ENCODE data around the gene UNC45A. TPM values are rescaled to one million over a fixed set of nuclear protein-coding genes. Genes with fewer than 3 reads are reported as not detected.

UNC45A gene
- total and polyA plus RNA-seq, 2 experiments from 2014 or later = 55.2 to 55.3 TPM

- Histone ChIP-seq H3K9me3 (ENCODE audit: low read depth) (no peaks in the 10 kb centered on the region), H3K4me2 (peak overlapping the region; percentile 84), H3K4me3 (peak overlapping the region; percentile 50), H3K4me1 (ENCODE audit: insufficient read depth) (peaks cover 13% of the 10 kb centered on the region), H3K79me2 (peaks cover 3% of the 10 kb centered on the region), H4K20me1 (ENCODE audit: insufficient read depth, poor library complexity, severe bottlenecking) (no peaks in the 10 kb centered on the region), H3K9me2 (replicated peaks; ENCODE audit: insufficient read depth) (no peaks in the 10 kb centered on the region), H3K27me3 (no peaks in the 10 kb centered on the region), H3K36me3 (replicated peaks; ENCODE audit: insufficient read depth, low read depth) (no peaks in the 10 kb centered on the region), H3K27ac (peak overlapping the region; percentile 95), H2AFZ (peak overlapping the region; percentile 72)
- no peak for TF ChIP-seq EZH2 (IDR thresholded peaks at IDR 0.05; ENCODE audit: borderline replicate concordance)
- no peak for TF ChIP-seq CTCF (IDR thresholded peaks at IDR 0.05; ENCODE audit: poor library complexity)
- no peak for TF ChIP-seq EZH2phosphoT487 (IDR thresholded peaks at IDR 0.05; ENCODE audit: low read depth, severe bottlenecking, unreplicated experiment)
- 56% methylated on average over 14 of the region's 14 CpGs for whole genome bisulfite sequencing (ENCODE audit: low lambda C conversion rate, missing lambda C conversion rate)
- no peak for DNase-seq (ENCODE audit: low spot score)
Measured at GRCh38 chr15:90901175-90902039, 33.7 kb upstream of the UNC45A start.

- peak overlapping the region; percentile 72 for H2AFZ ChIP-seq
- TF ChIP-seq EZH2 (IDR thresholded peaks at IDR 0.05; ENCODE audit: borderline replicate concordance) (no peak), CTCF (IDR thresholded peaks at IDR 0.05; ENCODE audit: poor library complexity) (peak; percentile 69)
- under 1% methylated on average over 40 of the region's 71 CpGs for WGBS (ENCODE audit: low lambda C conversion rate, missing lambda C conversion rate)
- peak overlapping the region; percentile 95 for H3K27ac ChIP-seq
- peak overlapping the region; percentile 50 for H3K4me3 ChIP-seq
- no peaks in the 10 kb centered on the region for H3K36me3 ChIP-seq (replicated peaks; ENCODE audit: insufficient read depth, low read depth)
- peaks cover 3% of the 10 kb centered on the region for H3K79me2 ChIP-seq
- DNase-seq (ENCODE audit: low spot score) = peak; percentile 92
- peaks cover 13% of the 10 kb centered on the region for H3K4me1 ChIP-seq (ENCODE audit: insufficient read depth)
- H3K4me2 ChIP-seq = peak overlapping the region; percentile 84
- no peaks in the 10 kb centered on the region for H4K20me1 ChIP-seq (ENCODE audit: insufficient read depth, poor library complexity, severe bottlenecking)
- no peaks in the 10 kb centered on the region for H3K9me2 ChIP-seq (replicated peaks; ENCODE audit: insufficient read depth)
- no peaks in the 10 kb centered on the region for H3K9me3 ChIP-seq (ENCODE audit: low read depth)
- H3K27me3 ChIP-seq = no peaks in the 10 kb centered on the region
Measured at GRCh38 chr15:90902040-90902839, 32.8 kb upstream of the UNC45A start.

GRCh38 chr15:90902840-90903732 lies 32.0 kb upstream of the UNC45A start, which contains the start of gene MAN2A2:
Gene MAN2A2 (plus strand): TSS chr15:90903302. CDS start chr15:90904208, 906 bp downstream.
- peak within 1 kb of the TSS; percentile 89 for H2AFZ ChIP-seq
- H3K9me2 ChIP-seq (replicated peaks; ENCODE audit: insufficient read depth) = no peaks in the 10 kb centered on the region
- no peak for TF ChIP-seq EZH2phosphoT487 (IDR thresholded peaks at IDR 0.05; ENCODE audit: low read depth, severe bottlenecking, unreplicated experiment)
- no peak for TF ChIP-seq CTCF (IDR thresholded peaks at IDR 0.05; ENCODE audit: poor library complexity)
- no peak for TF ChIP-seq EZH2 (IDR thresholded peaks at IDR 0.05; ENCODE audit: borderline replicate concordance)
- under 1% methylated on average over 45 of the region's 81 CpGs for WGBS (ENCODE audit: low lambda C conversion rate, missing lambda C conversion rate)
- H3K4me2 ChIP-seq = peak within 1 kb of the TSS; percentile 93
- H3K79me2 ChIP-seq = peaks cover 3% of the 10 kb centered on the region
- peak within 1 kb of the TSS; percentile 51 for H3K4me3 ChIP-seq
- no peaks in the 10 kb centered on the region for H3K36me3 ChIP-seq (replicated peaks; ENCODE audit: insufficient read depth, low read depth)
- H3K4me1 ChIP-seq (ENCODE audit: insufficient read depth) = peaks cover 13% of the 10 kb centered on the region
- no peaks in the 10 kb centered on the region for H4K20me1 ChIP-seq (ENCODE audit: insufficient read depth, poor library complexity, severe bottlenecking)
- no peaks in the 10 kb centered on the region for H3K9me3 ChIP-seq (ENCODE audit: low read depth)
- peak within 1 kb of the TSS; percentile 95 for H3K27ac ChIP-seq
- DNase-seq (ENCODE audit: low spot score) = peak; percentile 79
- H3K27me3 ChIP-seq = no peaks in the 10 kb centered on the region
